CD14-positive monocyte (primary cell): Measurements from ENCODE around the gene SYNM. TPM values are rescaled to one million over a fixed set of nuclear protein-coding genes. Genes with fewer than 3 reads are reported as not detected.

Experiments used
- DNase-seq, 3 donors: peaks; one replicate each; pipeline ENCODE4 v3.0.0-alpha.2; 2011 to 2022
- H2AFZ ChIP-seq: 2 replicates; pipeline ENCODE4 v1.6.0; 2012; ENCODE audit warnings: mild to moderate bottlenecking, low read depth, low read length, inconsistent platforms; ENCODE audit not compliant: insufficient read depth, poor library complexity, severe bottlenecking
- H3K27ac ChIP-seq, 2 donors: 1 replicate in 1 of 2; 2 replicates in 1 of 2; pipeline ENCODE4 v1.5.1; 2012 to 2013; ENCODE audit warnings: low read length in 2 of 2, control low read depth in 1 of 2, inconsistent platforms in 1 of 2, low read depth in 1 of 2, mild to moderate bottlenecking in 1 of 2
- H3K27me3 ChIP-seq, 2 donors: one replicate each; pipeline versions ENCODE4 v1.6.0 to v1.6.1; 2011 to 2013; ENCODE audit warnings: low read length in 2 of 2; ENCODE audit not compliant: control insufficient read depth in 2 of 2, insufficient read depth in 2 of 2
- H3K36me3 ChIP-seq, 2 donors: replicated peaks in 1 of 2; 1 replicate in 1 of 2; 2 replicates in 1 of 2; pipeline versions ENCODE4 v1.5.1 to v1.6.1; 2012 to 2013; ENCODE audit warnings: low read length in 2 of 2, control low read depth in 1 of 2, inconsistent platforms in 1 of 2, mild to moderate bottlenecking in 1 of 2; ENCODE audit not compliant: insufficient read depth in 2 of 2, control insufficient read depth in 1 of 2
- H3K4me1 ChIP-seq, 2 donors: 1 replicate in 1 of 2; 2 replicates in 1 of 2; pipeline versions ENCODE4 v1.5.1 to v1.6.1; 2012 to 2013; ENCODE audit warnings: low read length in 2 of 2, control low read depth in 1 of 2, inconsistent platforms in 1 of 2, mild to moderate bottlenecking in 1 of 2, moderate library complexity in 1 of 2; ENCODE audit not compliant: insufficient read depth in 2 of 2, control insufficient read depth in 1 of 2
- H3K4me2 ChIP-seq: replicated peaks from 2 replicates; pipeline ENCODE3; 2012; ENCODE audit warnings: low read length, moderate library complexity, mild to moderate bottlenecking; ENCODE audit not compliant: poor library complexity, severe bottlenecking; ENCODE audit errors: extremely low read depth
- H3K4me3 ChIP-seq, 3 experiments: fragments of 200-600 bp in 1 of 3; sonication (generic) in 1 of 3; replicated peaks in 1 of 3; 1 replicate in 2 of 3; 2 replicates in 1 of 3; pipeline ENCODE4 v1.5.1; 2011 to 2013; ENCODE audit warnings: low read length in 3 of 3, mild to moderate bottlenecking in 3 of 3, control low read depth in 2 of 3, low read depth in 2 of 3, inconsistent platforms in 1 of 3, moderate library complexity in 1 of 3
- H3K79me2 ChIP-seq: 2 replicates; pipeline ENCODE4 v1.6.0; 2012; ENCODE audit warnings: mild to moderate bottlenecking, control low read depth, inconsistent platforms, low read length, moderate library complexity; ENCODE audit not compliant: insufficient read depth
- H3K9ac ChIP-seq: 2 replicates; pipeline ENCODE4 v1.6.0; 2017; ENCODE audit warnings: low read length, mild to moderate bottlenecking; ENCODE audit not compliant: insufficient read depth, poor library complexity, severe bottlenecking
- H3K9me3 ChIP-seq, 2 donors: replicated peaks in 1 of 2; 1 replicate in 1 of 2; 2 replicates in 1 of 2; pipeline versions ENCODE4 v1.5.1 to v1.6.1; 2012 to 2013; ENCODE audit warnings: low read length in 2 of 2, control low read depth in 1 of 2; ENCODE audit not compliant: control insufficient read depth in 1 of 2, insufficient read depth in 1 of 2
- H4K20me1 ChIP-seq: 2 replicates; pipeline ENCODE4 v1.6.0; 2012; ENCODE audit warnings: mild to moderate bottlenecking, low read length, control low read depth, moderate library complexity; ENCODE audit not compliant: insufficient read depth
- H3K27ac Mint-ChIP-seq, 7 donors: one replicate each; pipeline ENCODE4 v1.8.0; 2020; ENCODE audit warnings: mild to moderate bottlenecking in 7 of 7, mixed read lengths in 7 of 7, moderate library complexity in 6 of 7, inconsistent platforms in 2 of 7
- H3K27me3 Mint-ChIP-seq, 3 donors: one replicate each; pipeline ENCODE4 v1.8.0; 2021 to 2022; ENCODE audit warnings: low read depth in 3 of 3, mild to moderate bottlenecking in 3 of 3, mixed read lengths in 3 of 3, moderate library complexity in 3 of 3, inconsistent platforms in 1 of 3
- H3K36me3 Mint-ChIP-seq, 2 donors: one replicate each; pipeline ENCODE4 v1.8.0; 2020; ENCODE audit warnings: mixed read lengths in 2 of 2, inconsistent platforms in 1 of 2, mild to moderate bottlenecking in 1 of 2
- H3K4me1 Mint-ChIP-seq: one replicate; pipeline ENCODE4 v1.8.0; 2020; ENCODE audit warnings: mild to moderate bottlenecking, mixed read lengths
- H3K4me3 Mint-ChIP-seq, 2 donors: one replicate each; pipeline ENCODE4 v1.8.0; 2020; ENCODE audit warnings: mild to moderate bottlenecking in 2 of 2, mixed read lengths in 2 of 2, moderate library complexity in 1 of 2
- H3K9me3 Mint-ChIP-seq, 7 donors: one replicate each; pipeline ENCODE4 v1.8.0; 2020 to 2022; ENCODE audit warnings: mixed read lengths in 7 of 7, mild to moderate bottlenecking in 6 of 7, moderate library complexity in 6 of 7, inconsistent platforms in 2 of 7
- CTCF ChIP-seq: fragments of 200-600 bp; IDR thresholded peaks from one replicate; pipeline ENCODE4 v1.8.0; 2022; ENCODE audit warnings: antibody characterized with exemption, mild to moderate bottlenecking
- WGBS: methylation state at CpG from one replicate; pipeline ENCODE4 v1.1.5; 2013; ENCODE audit warnings: missing lambda C conversion rate; ENCODE audit not compliant: insufficient coverage; 5-methylcytosine and 5-hydroxymethylcytosine counted together
- intact Hi-C, 2 donors: fragments of 100-400 bp; cut with micrococcal nuclease; formaldehyde crosslinking; loops; one replicate each; pipeline versions ENCODE4 v1.15.0 to v1.15.1; 2023
- polyA plus RNA-seq, 3 donors: library from polyadenylated mRNA; depleted of rRNA in 1 of 3; unstranded in 2 of 3; stranded (reverse) in 1 of 3; fragments of 300-500 nt in 2 of 3; fragments of >200 nt in 1 of 3; fragmentation: Illumina TruSeq in 2 of 3; gene quantifications; 1 replicate in 2 of 3; 2 replicates in 1 of 3; pipeline ENCODE4 v1.2.3, GENCODE V29; 2012 to 2021

Gene SYNM
- polyA plus RNA-seq, 3 donors: 0.04 to 0.05 TPM; not detected in 1

GRCh38 chr15:99127773-99128172 is 22.9 kb downstream of the SYNM start:
- H3K4me2 ChIP-seq: no peak overlapping the region
- H3K9me3 ChIP-seq: no peaks in the 10 kb centered on the region
- no peak for DNase-seq
- no peaks in the 10 kb centered on the region for H4K20me1 ChIP-seq
- peaks cover 32% of the 10 kb centered on the region for H3K4me1 Mint-ChIP-seq
- H3K79me2 ChIP-seq: no peaks in the 10 kb centered on the region
- no peak overlapping the region for H3K4me3 Mint-ChIP-seq
- H3K27me3 Mint-ChIP-seq: peaks cover 0 to 12% (median 7%) of the 10 kb centered on the region in 3 donors
- no peak for TF ChIP-seq CTCF
- peaks cover 24 to 31% of the 10 kb centered on the region in 2 donors for H3K4me1 ChIP-seq
- H3K36me3 Mint-ChIP-seq: no peaks in the 10 kb centered on the region
- H3K27me3 ChIP-seq: no peaks in the 10 kb centered on the region
- H3K4me3 ChIP-seq: no peak overlapping the region
- H3K27ac Mint-ChIP-seq: no peak overlapping the region
- H3K27ac ChIP-seq: no peak overlapping the region
- intact Hi-C loops: no loop called here
- H3K9ac ChIP-seq: no peak overlapping the region
- WGBS: no CpG with 5 or more reads among the region's 3 CpGs
- H3K36me3 ChIP-seq: no peaks in the 10 kb centered on the region
- no peak overlapping the region for H2AFZ ChIP-seq
- peaks cover 0 to 2% (median 0%) of the 10 kb centered on the region in 7 donors for H3K9me3 Mint-ChIP-seq

GRCh38 chr15:99128411-99128810 is 23.5 kb downstream of the SYNM start:
- 96% methylated on average over 5 of the region's 6 CpGs for WGBS
- peaks cover 0 to 2% (median 0%) of the 10 kb centered on the region in 7 donors for H3K9me3 Mint-ChIP-seq
- no peak overlapping the region for H3K27ac Mint-ChIP-seq
- no peak for TF ChIP-seq CTCF
- H3K36me3 Mint-ChIP-seq: no peaks in the 10 kb centered on the region
- H3K27me3 ChIP-seq: no peaks in the 10 kb centered on the region
- no peak for DNase-seq
- no peaks in the 10 kb centered on the region for H3K9me3 ChIP-seq
- no peaks in the 10 kb centered on the region for H4K20me1 ChIP-seq
- intact Hi-C loops: no loop called here
- peaks cover 31% of the 10 kb centered on the region for H3K4me1 Mint-ChIP-seq
- H3K36me3 ChIP-seq: no peaks in the 10 kb centered on the region
- no peaks in the 10 kb centered on the region for H3K79me2 ChIP-seq
- no peak overlapping the region for H2AFZ ChIP-seq
- H3K4me3 ChIP-seq: no peak overlapping the region
- peaks cover 22 to 29% of the 10 kb centered on the region in 2 donors for H3K4me1 ChIP-seq
- H3K27ac ChIP-seq: no peak overlapping the region
- no peak overlapping the region for H3K4me3 Mint-ChIP-seq
- H3K27me3 Mint-ChIP-seq: peaks cover 0 to 12% (median 2%) of the 10 kb centered on the region in 3 donors
- no peak overlapping the region for H3K9ac ChIP-seq
- H3K4me2 ChIP-seq: no peak overlapping the region
